Measurements from ENCODE around the gene MPPED1. TPM values are rescaled to one million over a fixed set of nuclear protein-coding genes. Genes with fewer than 3 reads are reported as not detected.

Gene MPPED1
- polyA plus RNA-seq, 4 donors: 0.01 to 1.4 (median 0.40) TPM; not detected in 1

GRCh38 chr22:43449831-43450225 is 38.0 kb downstream of the MPPED1 start:
- DNase-seq (no peak), FAIRE-seq (no peak)
- no peaks in the 10 kb centered on the region for H3K4me1 ChIP-seq (ENCODE audit: control insufficient read depth in 3 of 3, insufficient read depth in 2 of 3, low read depth in 1 of 3, low read length in 2 of 3)
- no peak overlapping the region for H3K4me3 ChIP-seq (ENCODE audit: low read depth in 1 of 3, low read length in 3 of 3)
- no peak overlapping the region for H3K27ac ChIP-seq (ENCODE audit: low read depth in 1 of 3, low read length in 2 of 3)
- H3K27me3 ChIP-seq (ENCODE audit: control insufficient read depth in 3 of 3, insufficient read depth in 3 of 3, low read length in 3 of 3): no peaks in the 10 kb centered on the region
- no peaks in the 10 kb centered on the region for H3K9me3 ChIP-seq (ENCODE audit: control insufficient read depth in 2 of 2, insufficient read depth in 1 of 2, low read depth in 1 of 2, low read length in 1 of 2)
- no peaks in the 10 kb centered on the region for H3K36me3 ChIP-seq (ENCODE audit: control insufficient read depth in 3 of 3, insufficient read depth in 2 of 3, low read depth in 1 of 3, low read length in 3 of 3)
- WGBS, 3 donors: 68 to 79% (median 74%) methylated on average over 11 of the region's 11 CpGs

- Histone ChIP-seq H3K9me3 (ENCODE audit: control insufficient read depth in 2 of 2, insufficient read depth in 1 of 2, low read depth in 1 of 2, low read length in 1 of 2) (no peaks in the 10 kb centered on the region), H3K27ac (ENCODE audit: low read depth in 1 of 3, low read length in 2 of 3) (no peak overlapping the region), H3K36me3 (ENCODE audit: control insufficient read depth in 3 of 3, insufficient read depth in 2 of 3, low read depth in 1 of 3, low read length in 3 of 3) (no peaks in the 10 kb centered on the region), H3K4me1 (ENCODE audit: control insufficient read depth in 3 of 3, insufficient read depth in 2 of 3, low read depth in 1 of 3, low read length in 2 of 3) (no peaks in the 10 kb centered on the region), H3K27me3 (ENCODE audit: control insufficient read depth in 3 of 3, insufficient read depth in 3 of 3, low read length in 3 of 3) (no peaks in the 10 kb centered on the region), H3K4me3 (ENCODE audit: low read depth in 1 of 3, low read length in 3 of 3) (no peak overlapping the region)
- no peak for FAIRE-seq
- WGBS, 3 donors: 70 to 80% (median 77%) methylated on average over 18 of the region's 18 CpGs
- DNase-seq: no peak
Observed at GRCh38 chr22:43451371-43452050, 39.7 kb downstream of the MPPED1 start.

GRCh38 chr22:43455846-43456245 is 44.0 kb downstream of the MPPED1 start:
- WGBS, 3 donors: 20 to 36% (median 34%) methylated on average over 2 of the region's 2 CpGs
- FAIRE-seq (no peak), DNase-seq (no peak)
- Histone ChIP-seq H3K4me3 (ENCODE audit: low read depth in 1 of 3, low read length in 3 of 3) (no peak overlapping the region), H3K27me3 (ENCODE audit: control insufficient read depth in 3 of 3, insufficient read depth in 3 of 3, low read length in 3 of 3) (no peaks in the 10 kb centered on the region), H3K9me3 (ENCODE audit: control insufficient read depth in 2 of 2, insufficient read depth in 1 of 2, low read depth in 1 of 2, low read length in 1 of 2) (peaks cover 0 to 3% of the 10 kb centered on the region in 2 donors), H3K36me3 (ENCODE audit: control insufficient read depth in 3 of 3, insufficient read depth in 2 of 3, low read depth in 1 of 3, low read length in 3 of 3) (no peaks in the 10 kb centered on the region), H3K27ac (ENCODE audit: low read depth in 1 of 3, low read length in 2 of 3) (no peak overlapping the region), H3K4me1 (ENCODE audit: control insufficient read depth in 3 of 3, insufficient read depth in 2 of 3, low read depth in 1 of 3, low read length in 2 of 3) (no peaks in the 10 kb centered on the region)

GRCh38 chr22:43457002-43457401 is 45.2 kb downstream of the MPPED1 start:
- no peak for FAIRE-seq

GRCh38 chr22:43462701-43463100 is 50.9 kb downstream of the MPPED1 start:
- no peaks in the 10 kb centered on the region for H3K4me1 ChIP-seq (ENCODE audit: control insufficient read depth in 3 of 3, insufficient read depth in 2 of 3, low read depth in 1 of 3, low read length in 2 of 3)
- FAIRE-seq (no peak), DNase-seq (no peak)
- no peak overlapping the region for H3K4me3 ChIP-seq (ENCODE audit: low read depth in 1 of 3, low read length in 3 of 3)
- no peaks in the 10 kb centered on the region for H3K27me3 ChIP-seq (ENCODE audit: control insufficient read depth in 3 of 3, insufficient read depth in 3 of 3, low read length in 3 of 3)
- peaks cover 0 to 3% of the 10 kb centered on the region in 2 donors for H3K9me3 ChIP-seq (ENCODE audit: control insufficient read depth in 2 of 2, insufficient read depth in 1 of 2, low read depth in 1 of 2, low read length in 1 of 2)
- no peaks in the 10 kb centered on the region for H3K36me3 ChIP-seq (ENCODE audit: control insufficient read depth in 3 of 3, insufficient read depth in 2 of 3, low read depth in 1 of 3, low read length in 3 of 3)
- H3K27ac ChIP-seq (ENCODE audit: low read depth in 1 of 3, low read length in 2 of 3): no peak overlapping the region

More at GRCh38 chr22:43457002-43457401, 45.2 kb downstream of the MPPED1 start:
- H3K4me3 ChIP-seq (ENCODE audit: low read depth in 1 of 3, low read length in 3 of 3): no peak overlapping the region
- H3K27ac ChIP-seq (ENCODE audit: low read depth in 1 of 3, low read length in 2 of 3): no peak overlapping the region
- DNase-seq: no peak
- H3K36me3 ChIP-seq (ENCODE audit: control insufficient read depth in 3 of 3, insufficient read depth in 2 of 3, low read depth in 1 of 3, low read length in 3 of 3): no peaks in the 10 kb centered on the region
- H3K4me1 ChIP-seq (ENCODE audit: control insufficient read depth in 3 of 3, insufficient read depth in 2 of 3, low read depth in 1 of 3, low read length in 2 of 3): no peaks in the 10 kb centered on the region
- WGBS, 3 donors: 81 to 87% (median 81%) methylated on average over 3 of the region's 3 CpGs
- H3K9me3 ChIP-seq (ENCODE audit: control insufficient read depth in 2 of 2, insufficient read depth in 1 of 2, low read depth in 1 of 2, low read length in 1 of 2): peaks cover 0 to 3% of the 10 kb centered on the region in 2 donors
- no peaks in the 10 kb centered on the region for H3K27me3 ChIP-seq (ENCODE audit: control insufficient read depth in 3 of 3, insufficient read depth in 3 of 3, low read length in 3 of 3)

GRCh38 chr22:43464809-43465208 is 53.0 kb downstream of the MPPED1 start:
- peaks cover 0 to 2% (median 0%) of the 10 kb centered on the region in 3 donors for H3K27me3 ChIP-seq (ENCODE audit: control insufficient read depth in 3 of 3, insufficient read depth in 3 of 3, low read length in 3 of 3)
- H3K4me3 ChIP-seq (ENCODE audit: low read depth in 1 of 3, low read length in 3 of 3): no peak overlapping the region
- 66 to 81% (median 68%) methylated on average over 8 of the region's 8 CpGs for WGBS, 3 donors
- FAIRE-seq (no peak), DNase-seq (no peak)
- no peak overlapping the region for H3K27ac ChIP-seq (ENCODE audit: low read depth in 1 of 3, low read length in 2 of 3)
- H3K9me3 ChIP-seq (ENCODE audit: control insufficient read depth in 2 of 2, insufficient read depth in 1 of 2, low read depth in 1 of 2, low read length in 1 of 2): peaks cover 0 to 3% of the 10 kb centered on the region in 2 donors
- H3K4me1 ChIP-seq (ENCODE audit: control insufficient read depth in 3 of 3, insufficient read depth in 2 of 3, low read depth in 1 of 3, low read length in 2 of 3): no peaks in the 10 kb centered on the region
- H3K36me3 ChIP-seq (ENCODE audit: control insufficient read depth in 3 of 3, insufficient read depth in 2 of 3, low read depth in 1 of 3, low read length in 3 of 3): no peaks in the 10 kb centered on the region

- 76 to 81% (median 79%) methylated on average over 23 of the region's 23 CpGs for WGBS, 3 donors
- Histone ChIP-seq H3K27me3 (ENCODE audit: control insufficient read depth in 3 of 3, insufficient read depth in 3 of 3, low read length in 3 of 3) (peaks cover 0 to 2% (median 0%) of the 10 kb centered on the region in 3 donors), H3K4me1 (ENCODE audit: control insufficient read depth in 3 of 3, insufficient read depth in 2 of 3, low read depth in 1 of 3, low read length in 2 of 3) (no peaks in the 10 kb centered on the region), H3K4me3 (ENCODE audit: low read depth in 1 of 3, low read length in 3 of 3) (no peak overlapping the region), H3K36me3 (ENCODE audit: control insufficient read depth in 3 of 3, insufficient read depth in 2 of 3, low read depth in 1 of 3, low read length in 3 of 3) (no peaks in the 10 kb centered on the region), H3K27ac (ENCODE audit: low read depth in 1 of 3, low read length in 2 of 3) (no peak overlapping the region), H3K9me3 (ENCODE audit: control insufficient read depth in 2 of 2, insufficient read depth in 1 of 2, low read depth in 1 of 2, low read length in 1 of 2) (peaks cover 0 to 3% of the 10 kb centered on the region in 2 donors)
- no peak for DNase-seq
- FAIRE-seq: no peak
Observed at GRCh38 chr22:43465291-43466015, 53.6 kb downstream of the MPPED1 start.

GRCh38 chr22:43466710-43467109 is 54.9 kb downstream of the MPPED1 start:
- FAIRE-seq: no peak
- 76 to 82% (median 78%) methylated on average over 7 of the region's 7 CpGs for WGBS, 3 donors
- no peaks in the 10 kb centered on the region for H3K4me1 ChIP-seq (ENCODE audit: control insufficient read depth in 3 of 3, insufficient read depth in 2 of 3, low read depth in 1 of 3, low read length in 2 of 3)
- H3K27me3 ChIP-seq (ENCODE audit: control insufficient read depth in 3 of 3, insufficient read depth in 3 of 3, low read length in 3 of 3): peaks cover 0 to 2% (median 0%) of the 10 kb centered on the region in 3 donors
- DNase-seq: no peak
- H3K36me3 ChIP-seq (ENCODE audit: control insufficient read depth in 3 of 3, insufficient read depth in 2 of 3, low read depth in 1 of 3, low read length in 3 of 3): no peaks in the 10 kb centered on the region
- H3K9me3 ChIP-seq (ENCODE audit: control insufficient read depth in 2 of 2, insufficient read depth in 1 of 2, low read depth in 1 of 2, low read length in 1 of 2): no peaks in the 10 kb centered on the region
- H3K4me3 ChIP-seq (ENCODE audit: low read depth in 1 of 3, low read length in 3 of 3): no peak overlapping the region
- no peak overlapping the region for H3K27ac ChIP-seq (ENCODE audit: low read depth in 1 of 3, low read length in 2 of 3)
